CD8-positive, alpha-beta memory T cell (primary cell): Measurements from ENCODE around the gene LIFR. TPM values are rescaled to one million over a fixed set of nuclear protein-coding genes. Genes with fewer than 3 reads are reported as not detected.
"Not testable (repeated sequence)": the region's sequence is repeated elsewhere in the genome, so short reads cannot be mapped to it uniquely, and the experiment has no call there.

Experiments used
- CTCF ChIA-PET: fragments of 350-600 bp; sonication (Branson Sonifier 250); formaldehyde crosslinking; loops from one replicate; lab custom pipeline; 2021; ENCODE audit warnings: antibody characterized with exemption; lab: Charles Lee
- POLR2A ChIA-PET: fragments of 350-600 bp; sonication (Branson Sonifier 250); formaldehyde crosslinking; loops from one replicate; lab custom pipeline; 2021; ENCODE audit warnings: antibody characterized with exemption; lab: Charles Lee
- DNase-seq, 5 donors: peaks; one replicate each; pipeline versions ENCODE4 v3.0.0 to v3.0.0-alpha.2; 2020 to 2022; ENCODE audit warnings: mixed read lengths in 1 of 5
- H3K27ac ChIP-seq: one replicate; pipeline ENCODE4 v1.7.0; 2013; ENCODE audit warnings: low read depth, mild to moderate bottlenecking, low read length, moderate library complexity
- H3K27me3 ChIP-seq: 2 replicates; pipeline ENCODE4 v1.7.0; 2013; ENCODE audit warnings: low read length, mild to moderate bottlenecking; ENCODE audit not compliant: insufficient read depth, poor library complexity, severe bottlenecking
- H3K36me3 ChIP-seq: 2 replicates; pipeline ENCODE4 v1.7.0; 2013; ENCODE audit warnings: mild to moderate bottlenecking, low read length, moderate library complexity; ENCODE audit not compliant: insufficient read depth
- H3K4me1 ChIP-seq: 2 replicates; pipeline ENCODE4 v1.7.0; 2013; ENCODE audit warnings: mild to moderate bottlenecking, low read length, moderate library complexity; ENCODE audit not compliant: insufficient read depth
- H3K4me3 ChIP-seq: 2 replicates; pipeline ENCODE4 v1.7.0; 2013; ENCODE audit warnings: mild to moderate bottlenecking, low read length
- H3K9me3 ChIP-seq: 2 replicates; pipeline ENCODE4 v1.7.0; 2013; ENCODE audit warnings: mild to moderate bottlenecking, low read length
- H3K27ac Mint-ChIP-seq, 8 donors: one replicate each; pipeline ENCODE4 v1.8.0; 2020 to 2021; ENCODE audit warnings: mixed read lengths in 8 of 8, mild to moderate bottlenecking in 6 of 8, inconsistent platforms in 3 of 8, moderate library complexity in 3 of 8
- H3K27me3 Mint-ChIP-seq, 2 donors: one replicate each; pipeline ENCODE4 v1.8.0; 2020 to 2021; ENCODE audit warnings: mixed read lengths in 2 of 2, mild to moderate bottlenecking in 1 of 2, moderate library complexity in 1 of 2
- H3K36me3 Mint-ChIP-seq, 3 donors: one replicate each; pipeline ENCODE4 v1.8.0; 2020 to 2021; ENCODE audit warnings: mixed read lengths in 3 of 3, inconsistent platforms in 1 of 3, mild to moderate bottlenecking in 1 of 3
- H3K4me1 Mint-ChIP-seq, 3 donors: one replicate each; pipeline ENCODE4 v1.8.0; 2020 to 2021; ENCODE audit warnings: mixed read lengths in 3 of 3, inconsistent platforms in 1 of 3, mild to moderate bottlenecking in 1 of 3
- H3K4me3 Mint-ChIP-seq, 7 donors: one replicate each; pipeline ENCODE4 v1.8.0; 2020 to 2021; ENCODE audit warnings: mixed read lengths in 7 of 7, mild to moderate bottlenecking in 6 of 7, moderate library complexity in 4 of 7, inconsistent platforms in 2 of 7
- H3K9me3 Mint-ChIP-seq, 5 donors: one replicate each; pipeline ENCODE4 v1.8.0; 2020 to 2022; ENCODE audit warnings: mixed read lengths in 5 of 5, mild to moderate bottlenecking in 3 of 5, moderate library complexity in 2 of 5, inconsistent platforms in 1 of 5
- polyA plus RNA-seq: library from polyadenylated mRNA; unstranded; fragments of 300-500 nt; fragmentation: Illumina TruSeq; gene quantifications from one replicate; pipeline ENCODE4 v1.2.3, GENCODE V29; 2021
- total RNA-seq, 2 experiments: library from RNA; stranded (reverse); gene quantifications; one replicate each; pipeline ENCODE4 v1.2.3, GENCODE V29; 2021

The LIFR gene
- total and polyA plus RNA-seq, 3 experiments from 2014 or later, result not detected

DNA sequence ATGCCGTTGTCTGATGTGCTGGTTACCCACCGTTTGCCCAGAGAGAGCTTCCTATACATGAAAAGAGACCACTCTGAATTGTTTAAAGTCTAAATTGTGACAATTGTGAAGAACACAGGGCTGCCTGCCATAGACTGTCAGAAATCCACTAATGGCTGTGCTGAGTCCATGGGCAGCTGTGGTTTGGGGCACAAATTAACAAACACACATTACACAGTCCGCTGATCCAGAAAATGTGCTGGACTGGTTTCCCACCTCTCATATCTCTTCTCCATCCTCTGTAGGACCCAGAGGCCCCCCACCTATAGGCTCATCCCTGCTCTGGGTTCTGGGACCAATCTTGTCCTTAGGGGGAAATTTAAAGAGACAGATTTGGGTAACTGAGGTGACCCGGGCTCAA, 19.0 kb upstream of the LIFR start:
- POLR2A ChIA-PET, result no interaction called here
- Histone ChIP-seq H3K9me3 (no peaks in the 10 kb centered on the region), H3K4me3 (no peak overlapping the region), H3K36me3 (no peaks in the 10 kb centered on the region), H3K27ac (no peak overlapping the region), H3K4me1 (no peaks in the 10 kb centered on the region), H3K27me3 (no peaks in the 10 kb centered on the region)
- peaks cover 2 to 13% of the 10 kb centered on the region in 2 donors for H3K27me3 Mint-ChIP-seq
- no peaks in the 10 kb centered on the region for H3K4me1 Mint-ChIP-seq
- H3K27ac Mint-ChIP-seq, result no peak overlapping the region
- H3K36me3 Mint-ChIP-seq, result no peaks in the 10 kb centered on the region
- no peak for DNase-seq
- CTCF ChIA-PET, result no interaction called here
- H3K4me3 Mint-ChIP-seq, result no peak overlapping the region
- H3K9me3 Mint-ChIP-seq, result no peaks in the 10 kb centered on the region

DNA sequence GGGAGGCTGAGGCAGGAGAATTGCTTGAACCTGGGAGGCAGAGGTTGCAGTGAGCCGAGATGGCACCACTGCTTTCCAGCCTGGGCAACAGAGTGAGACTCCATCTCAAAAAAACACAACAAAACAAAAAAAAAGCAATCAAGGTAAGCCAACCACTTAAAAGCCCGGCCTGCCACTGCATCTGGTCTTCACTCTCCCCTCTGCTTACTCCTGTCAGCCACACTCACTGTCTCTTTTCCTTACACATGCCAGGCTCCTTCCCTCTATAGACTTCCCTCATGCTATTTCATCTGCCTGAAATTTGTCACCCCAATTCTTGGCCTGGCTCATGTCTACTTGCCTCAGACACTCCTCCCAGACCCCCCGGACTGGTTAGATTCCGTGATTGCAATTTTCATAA, 17.6 kb upstream of the LIFR start:
- no peak for DNase-seq
- POLR2A ChIA-PET, result no interaction called here
- Histone ChIP-seq H3K4me1 (no peaks in the 10 kb centered on the region), H3K9me3 (no peaks in the 10 kb centered on the region), H3K27ac (no peak overlapping the region), H3K27me3 (no peaks in the 10 kb centered on the region), H3K4me3 (no peak overlapping the region), H3K36me3 (no peaks in the 10 kb centered on the region)
- H3K4me1 Mint-ChIP-seq, result no peaks in the 10 kb centered on the region
- H3K27me3 Mint-ChIP-seq, result peaks cover 6 to 19% of the 10 kb centered on the region in 2 donors
- H3K9me3 Mint-ChIP-seq, result no peaks in the 10 kb centered on the region
- CTCF ChIA-PET, result no interaction called here
- no peaks in the 10 kb centered on the region for H3K36me3 Mint-ChIP-seq
- H3K4me3 Mint-ChIP-seq, result no peak overlapping the region
- no peak overlapping the region for H3K27ac Mint-ChIP-seq

DNA sequence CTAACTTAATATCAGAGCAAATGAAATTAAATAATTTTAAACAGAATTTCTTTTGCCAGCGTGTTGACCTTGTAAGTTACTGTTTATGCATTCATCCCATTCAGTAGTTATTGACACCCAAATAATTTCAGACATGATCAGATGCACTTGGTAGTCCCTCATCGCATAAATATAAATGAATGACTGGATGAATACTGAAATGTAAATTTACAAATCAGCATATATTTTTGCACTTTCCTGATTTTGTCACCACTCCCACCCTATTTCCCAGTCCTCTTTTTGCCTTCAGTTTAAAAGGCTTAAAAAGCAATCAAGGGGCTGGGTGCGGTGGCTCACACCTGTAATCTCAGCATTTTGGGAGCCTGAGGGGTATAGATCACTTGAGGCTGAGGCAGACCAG, 17.1 kb upstream of the LIFR start:
- H3K36me3 ChIP-seq, result no peaks in the 10 kb centered on the region
- no peaks in the 10 kb centered on the region for H3K9me3 ChIP-seq
- no peak overlapping the region for H3K4me3 ChIP-seq
- CTCF ChIA-PET, result no interaction called here
- no peak overlapping the region for H3K27ac ChIP-seq
- POLR2A ChIA-PET, result no interaction called here
- Mint-ChIP-seq H3K4me1 (no peaks in the 10 kb centered on the region), H3K27me3 (peaks cover 8 to 23% of the 10 kb centered on the region in 2 donors), H3K27ac (no peak overlapping the region), H3K4me3 (no peak overlapping the region), H3K9me3 (no peaks in the 10 kb centered on the region), H3K36me3 (no peaks in the 10 kb centered on the region)
- DNase-seq, result no peak
- no peaks in the 10 kb centered on the region for H3K4me1 ChIP-seq
- H3K27me3 ChIP-seq, result no peaks in the 10 kb centered on the region

DNA sequence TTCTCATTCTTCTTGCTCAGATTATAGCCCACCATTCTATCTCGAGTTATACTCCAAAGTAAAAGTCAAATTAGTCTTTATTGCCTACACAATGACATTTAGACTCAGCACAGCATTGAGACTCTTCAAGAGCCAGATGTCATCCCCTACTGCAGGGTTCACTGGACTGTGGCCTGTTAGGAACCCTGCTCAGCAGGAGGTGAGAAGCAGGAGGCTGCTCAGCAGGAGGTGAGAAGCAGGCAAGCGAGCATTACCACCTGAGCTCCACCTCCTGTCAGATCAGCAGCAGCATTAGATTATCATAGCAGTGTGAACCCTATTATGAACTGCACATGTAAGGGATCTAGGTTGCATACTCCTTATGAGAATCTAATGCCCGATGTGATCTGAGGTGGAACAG, 12.7 kb upstream of the LIFR start:
- no peak for DNase-seq
- H3K4me3 Mint-ChIP-seq, result no peak overlapping the region
- no peaks in the 10 kb centered on the region for H3K4me1 Mint-ChIP-seq
- Histone ChIP-seq H3K36me3 (no peaks in the 10 kb centered on the region), H3K27ac (no peak overlapping the region), H3K9me3 (no peaks in the 10 kb centered on the region), H3K4me1 (no peaks in the 10 kb centered on the region), H3K4me3 (no peak overlapping the region), H3K27me3 (no peaks in the 10 kb centered on the region)
- POLR2A ChIA-PET, result no interaction called here
- no peaks in the 10 kb centered on the region for H3K36me3 Mint-ChIP-seq
- no peak overlapping the region for H3K27ac Mint-ChIP-seq
- H3K27me3 Mint-ChIP-seq, result peaks cover 9 to 31% of the 10 kb centered on the region in 2 donors
- CTCF ChIA-PET, result no interaction called here
- H3K9me3 Mint-ChIP-seq, result no peaks in the 10 kb centered on the region

DNA sequence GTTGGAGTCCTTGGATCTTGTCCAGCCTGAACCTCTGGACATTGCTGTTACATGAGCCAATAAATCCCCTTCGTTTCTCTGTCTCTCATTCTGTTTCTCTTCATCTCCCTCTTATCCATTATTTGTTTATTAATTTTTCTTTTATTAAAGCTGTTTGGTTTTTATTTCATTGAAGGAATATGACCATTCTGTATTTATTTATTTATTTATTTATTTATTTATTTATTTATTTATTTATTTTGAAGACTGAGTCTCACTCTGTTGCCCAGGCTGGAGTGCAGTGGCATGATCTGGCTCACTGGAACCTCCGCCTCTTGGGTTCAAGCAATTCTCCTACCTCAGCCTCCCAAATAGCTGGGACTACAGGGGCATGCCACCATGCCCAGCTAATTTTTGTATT, 10.9 kb upstream of the LIFR start:
- H3K36me3 Mint-ChIP-seq, H3K27ac Mint-ChIP-seq, CTCF ChIA-PET, H3K4me3 ChIP-seq, H3K36me3 ChIP-seq, POLR2A ChIA-PET, H3K9me3 Mint-ChIP-seq, H3K9me3 ChIP-seq, H3K27me3 ChIP-seq, DNase-seq, H3K27ac ChIP-seq, H3K4me1 ChIP-seq, H3K4me1 Mint-ChIP-seq, H3K4me3 Mint-ChIP-seq: not testable (repeated sequence)
- peaks cover 12 to 32% of the 10 kb centered on the region in 2 donors for H3K27me3 Mint-ChIP-seq

DNA sequence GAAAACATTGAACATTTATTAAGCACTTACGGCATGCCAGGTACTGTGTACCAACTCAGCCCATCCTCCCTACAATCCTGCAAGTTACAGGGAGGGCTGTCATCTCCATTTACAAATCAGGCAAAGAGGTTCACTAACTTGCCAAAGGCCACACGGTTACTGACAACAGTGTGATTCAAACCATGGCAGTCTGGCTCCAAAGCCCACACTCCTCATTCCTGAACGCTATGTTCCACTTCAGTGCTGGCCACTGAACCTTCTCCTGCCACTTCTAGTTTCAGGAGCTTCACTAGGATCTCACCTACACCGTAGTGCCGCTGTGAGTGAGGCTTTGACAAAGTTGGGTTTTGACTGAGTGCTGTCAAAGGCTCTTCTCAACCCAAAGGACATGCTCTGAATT, 7.2 kb upstream of the LIFR start:
- ChIA-PET POLR2A (no interaction called here), CTCF (no interaction called here)
- Histone ChIP-seq H3K4me3 (no peak overlapping the region), H3K27ac (no peak overlapping the region), H3K36me3 (no peaks in the 10 kb centered on the region), H3K4me1 (no peaks in the 10 kb centered on the region), H3K27me3 (peaks cover 4% of the 10 kb centered on the region), H3K9me3 (no peaks in the 10 kb centered on the region)
- H3K4me3 Mint-ChIP-seq, result no peak overlapping the region
- no peaks in the 10 kb centered on the region for H3K9me3 Mint-ChIP-seq
- H3K27me3 Mint-ChIP-seq, result peaks cover 8 to 30% of the 10 kb centered on the region in 2 donors
- no peaks in the 10 kb centered on the region for H3K36me3 Mint-ChIP-seq
- H3K4me1 Mint-ChIP-seq, result no peaks in the 10 kb centered on the region
- no peak overlapping the region for H3K27ac Mint-ChIP-seq
- no peak for DNase-seq

DNA sequence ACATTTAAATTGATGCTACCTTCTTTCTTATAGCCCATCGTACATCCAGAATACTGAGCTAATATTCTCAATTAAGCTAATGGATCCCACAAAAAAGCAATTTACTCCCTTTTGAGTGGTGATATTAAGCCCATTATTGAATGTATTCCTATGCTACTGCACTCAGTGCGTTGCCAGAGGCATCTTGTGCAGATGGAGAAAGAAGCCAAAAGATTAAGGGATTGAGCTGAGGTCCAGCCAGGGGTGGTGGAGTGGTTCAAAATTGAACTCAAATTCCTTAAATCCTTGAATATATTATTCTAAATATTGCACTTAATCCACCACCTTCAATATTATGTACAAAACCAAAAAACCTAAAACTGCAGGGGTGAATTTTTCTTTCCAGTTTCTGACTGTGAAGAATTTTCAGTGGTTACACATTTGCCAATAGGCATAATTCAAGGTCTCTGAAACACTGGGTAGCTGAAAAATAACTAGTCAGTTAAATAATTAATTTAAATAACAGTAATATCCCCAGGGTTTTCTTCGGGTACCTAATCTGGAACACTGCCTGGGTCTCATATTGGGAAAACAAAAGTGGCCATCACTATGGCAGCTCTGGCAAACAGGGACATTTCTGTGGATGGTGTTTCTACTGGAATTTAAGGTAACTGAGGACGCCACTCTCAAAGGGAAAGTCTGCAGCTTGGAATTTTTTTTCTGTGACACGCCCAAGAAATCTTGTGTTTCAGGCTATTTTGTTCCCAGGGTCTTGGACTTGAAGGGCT, 6.2 kb upstream of the LIFR start:
- POLR2A ChIA-PET, result no interaction called here

DNA sequence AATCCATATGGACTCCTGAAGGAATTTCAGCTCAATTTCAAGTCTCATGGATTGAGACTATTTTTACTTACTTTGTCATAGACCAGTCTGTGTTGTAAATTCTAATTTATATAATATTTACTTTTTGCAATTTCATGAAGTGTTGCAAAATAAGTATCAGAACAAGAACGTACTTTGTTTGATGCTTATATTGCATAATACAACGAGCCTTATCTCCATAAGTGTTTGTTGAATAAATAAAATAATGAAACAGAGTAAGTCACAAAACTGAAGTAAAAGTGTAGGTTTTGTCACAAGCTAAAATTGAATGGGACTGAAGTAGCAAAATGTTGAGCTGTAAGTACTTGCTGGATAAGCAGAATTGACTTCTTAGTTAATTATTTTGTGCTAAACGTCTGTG, 3.0 kb upstream of the LIFR start:
- Histone ChIP-seq H3K36me3 (no peaks in the 10 kb centered on the region), H3K4me1 (no peaks in the 10 kb centered on the region), H3K9me3 (no peaks in the 10 kb centered on the region), H3K27me3 (peaks cover 27% of the 10 kb centered on the region), H3K4me3 (no peak overlapping the region), H3K27ac (no peak overlapping the region)
- H3K27me3 Mint-ChIP-seq, result peaks cover 32 to 51% of the 10 kb centered on the region in 2 donors
- DNase-seq, result no peak
- H3K9me3 Mint-ChIP-seq, result peaks cover 0 to 2% (median 0%) of the 10 kb centered on the region in 5 donors
- CTCF ChIA-PET, result interaction anchor here (1.0 kb wide), 1 partner anchor 118 kb away, joined by 3 read pairs; no protein-coding TSS in a partner anchor
- POLR2A ChIA-PET, result no interaction called here
- peaks cover 12 to 18% (median 17%) of the 10 kb centered on the region in 3 donors for H3K4me1 Mint-ChIP-seq
- no peak overlapping the region for H3K27ac Mint-ChIP-seq
- no peaks in the 10 kb centered on the region for H3K36me3 Mint-ChIP-seq
- H3K4me3 Mint-ChIP-seq, result no peak overlapping the region

More for the DNA sequence above, 6.2 kb upstream of the LIFR start:
- CTCF ChIA-PET, result no interaction called here
- Histone ChIP-seq H3K27me3 (peaks cover 9% of the 10 kb centered on the region), H3K36me3 (no peaks in the 10 kb centered on the region), H3K27ac (no peak overlapping the region), H3K4me3 (no peak overlapping the region), H3K4me1 (no peaks in the 10 kb centered on the region), H3K9me3 (no peaks in the 10 kb centered on the region)
- no peaks in the 10 kb centered on the region for H3K9me3 Mint-ChIP-seq
- no peak overlapping the region for H3K27ac Mint-ChIP-seq
- peaks cover 2% of the 10 kb centered on the region in 3 donors for H3K4me1 Mint-ChIP-seq
- no peak for DNase-seq
- peaks cover 14 to 30% of the 10 kb centered on the region in 2 donors for H3K27me3 Mint-ChIP-seq
- no peaks in the 10 kb centered on the region for H3K36me3 Mint-ChIP-seq
- no peak overlapping the region for H3K4me3 Mint-ChIP-seq
